HL-60/S4 treated with phorbol 12-myristate 13-acetate at 8.2 ng/mL for 4 days and 3 days (cell line): ENCODE data around the gene PCSK4.

Source experiments
- in situ Hi-C: fragments of 300-500 bp; cut with MboI; formaldehyde crosslinking; loops from 2 replicates; pipeline ENCODE4 v1.15.0; 2022; ENCODE audit warnings: low sequenced_read_pairs

PCSK4 gene

DNA sequence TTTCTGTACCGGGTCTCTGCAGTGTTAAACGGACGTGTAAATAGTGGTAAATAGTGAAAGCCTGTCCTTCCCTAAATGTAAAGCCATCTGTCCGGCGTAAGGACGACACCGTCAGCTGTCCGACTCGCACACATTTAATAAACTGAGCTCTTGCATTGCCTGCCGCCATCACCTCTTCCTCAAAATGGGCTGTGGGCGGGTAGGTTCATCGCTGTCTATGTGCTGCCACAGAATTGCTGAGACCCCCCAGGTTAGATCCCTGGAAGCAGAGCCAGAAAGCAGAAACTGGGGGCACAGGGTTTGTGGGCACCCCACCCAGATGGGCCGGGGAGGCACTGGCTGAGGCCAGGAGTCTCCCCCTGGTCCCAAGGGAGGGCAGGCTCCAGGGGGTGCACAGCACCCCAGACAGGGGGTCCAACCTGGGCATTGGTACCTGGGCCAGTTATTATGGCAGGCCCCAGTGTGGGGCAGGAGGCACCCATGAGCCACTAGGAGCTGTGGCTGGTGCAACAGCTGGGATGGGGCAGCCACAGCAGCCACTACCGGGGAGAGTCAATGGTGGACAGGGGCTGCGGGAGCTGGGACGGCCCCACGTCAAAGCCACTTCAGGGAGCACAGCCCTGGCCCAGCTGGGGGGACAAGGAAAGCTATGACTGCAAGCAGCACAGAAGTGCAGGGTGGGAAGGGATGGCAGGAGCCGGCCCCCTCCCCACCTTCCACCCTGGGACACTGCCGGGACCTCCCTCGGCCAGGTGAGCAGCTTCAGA, 16.9 kb downstream of the PCSK4 start:
- in situ Hi-C loops = no loop called here

DNA sequence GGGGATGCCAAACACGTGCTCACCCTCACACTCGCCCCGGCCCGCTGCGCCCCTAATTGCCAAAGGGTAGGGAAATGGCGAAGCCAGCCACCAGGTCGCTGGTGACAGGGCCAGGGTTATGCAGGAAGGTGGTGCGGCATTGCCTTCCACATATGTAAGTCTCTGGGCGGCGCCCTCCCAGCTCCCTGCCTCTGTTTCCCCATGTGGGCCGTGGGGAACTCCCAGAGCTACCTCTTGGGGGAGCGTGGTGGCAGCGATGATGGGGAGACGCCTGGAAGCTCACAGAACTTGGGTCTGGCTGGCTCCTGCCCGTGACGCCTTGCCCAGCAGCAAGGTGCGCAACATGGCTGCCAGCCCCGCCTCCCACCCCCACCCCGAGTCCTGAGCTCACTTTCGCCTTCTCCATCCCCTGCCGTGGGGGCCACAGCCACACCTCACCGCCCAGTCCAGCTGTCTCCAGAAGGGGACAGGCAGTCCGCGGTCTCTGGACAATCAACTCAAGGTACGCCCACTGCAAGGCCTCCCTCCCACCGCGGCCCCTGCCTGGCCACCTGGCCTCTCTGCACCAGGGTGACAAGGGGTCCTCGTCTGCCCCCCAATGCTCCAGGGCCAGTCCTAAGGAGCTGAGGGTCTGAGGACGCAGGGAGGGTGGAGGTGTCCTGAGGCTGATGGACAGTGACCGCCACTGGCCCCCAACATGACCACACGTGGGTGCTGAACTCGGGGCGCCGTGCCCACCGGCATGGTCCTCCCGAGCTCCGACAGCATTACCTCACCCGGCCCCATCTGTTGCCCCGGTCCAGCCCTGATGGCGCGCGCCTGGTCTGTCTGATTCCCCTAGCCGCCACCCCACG, 17.7 kb downstream of the PCSK4 start:
- in situ Hi-C loops = no loop called here

DNA sequence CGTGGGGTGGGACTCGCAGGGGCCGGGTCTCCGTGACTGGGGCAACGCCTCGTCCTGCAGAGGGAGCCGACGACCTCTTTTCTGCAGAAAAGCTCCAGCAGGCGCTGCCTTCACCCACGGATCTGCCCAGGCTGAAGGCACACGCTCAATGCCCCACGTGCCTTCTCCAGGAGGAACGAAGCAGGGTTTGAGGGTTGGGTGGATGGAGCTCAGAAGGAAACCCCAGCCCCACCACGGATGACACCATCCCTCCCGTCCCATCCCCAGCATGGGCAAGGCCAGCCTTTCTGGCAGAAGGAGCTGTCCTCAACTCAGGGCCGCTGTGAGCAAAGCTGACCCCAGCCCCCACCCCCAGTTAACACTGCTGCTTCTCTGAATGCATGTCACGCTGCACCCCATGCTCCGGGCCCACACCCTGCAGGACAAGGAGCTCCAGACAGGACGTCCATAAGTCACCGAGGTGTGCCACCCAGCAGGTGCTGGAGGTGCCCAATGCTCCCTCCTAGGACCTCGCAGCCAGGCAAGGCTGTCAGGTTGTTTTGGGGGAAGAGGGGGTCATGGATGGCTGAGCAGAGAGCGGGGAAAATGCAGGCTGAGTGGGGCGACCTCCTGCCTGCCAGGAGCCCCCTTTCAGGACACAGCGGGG, 18.5 kb downstream of the PCSK4 start:
- in situ Hi-C loops = no loop called here

DNA sequence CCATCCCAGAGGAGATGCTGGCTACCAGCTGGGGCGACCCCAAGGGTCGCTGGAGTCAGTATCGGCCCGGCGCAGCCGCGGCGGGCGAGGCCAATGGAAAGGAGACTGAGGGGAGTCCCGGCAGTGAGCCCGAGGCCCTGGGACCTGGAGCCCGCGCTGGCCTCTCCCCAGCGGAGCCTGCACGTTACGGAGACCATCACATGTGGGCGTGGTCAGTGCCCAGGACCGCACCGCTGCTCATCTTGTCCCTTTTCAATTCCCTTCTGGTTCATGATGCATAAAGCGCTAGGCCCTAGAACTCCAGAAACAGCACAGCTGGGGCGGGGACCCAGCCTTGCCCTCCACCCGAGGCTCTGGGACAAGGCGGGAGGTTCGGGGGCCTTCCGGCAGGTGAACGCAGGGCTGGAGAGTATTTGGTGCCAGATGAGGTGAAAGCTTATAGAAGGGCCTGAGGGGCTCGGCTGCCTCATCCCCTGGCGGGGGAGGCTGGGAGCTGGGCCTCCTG, 19.1 kb downstream of the PCSK4 start:
- in situ Hi-C loops = no loop called here

DNA sequence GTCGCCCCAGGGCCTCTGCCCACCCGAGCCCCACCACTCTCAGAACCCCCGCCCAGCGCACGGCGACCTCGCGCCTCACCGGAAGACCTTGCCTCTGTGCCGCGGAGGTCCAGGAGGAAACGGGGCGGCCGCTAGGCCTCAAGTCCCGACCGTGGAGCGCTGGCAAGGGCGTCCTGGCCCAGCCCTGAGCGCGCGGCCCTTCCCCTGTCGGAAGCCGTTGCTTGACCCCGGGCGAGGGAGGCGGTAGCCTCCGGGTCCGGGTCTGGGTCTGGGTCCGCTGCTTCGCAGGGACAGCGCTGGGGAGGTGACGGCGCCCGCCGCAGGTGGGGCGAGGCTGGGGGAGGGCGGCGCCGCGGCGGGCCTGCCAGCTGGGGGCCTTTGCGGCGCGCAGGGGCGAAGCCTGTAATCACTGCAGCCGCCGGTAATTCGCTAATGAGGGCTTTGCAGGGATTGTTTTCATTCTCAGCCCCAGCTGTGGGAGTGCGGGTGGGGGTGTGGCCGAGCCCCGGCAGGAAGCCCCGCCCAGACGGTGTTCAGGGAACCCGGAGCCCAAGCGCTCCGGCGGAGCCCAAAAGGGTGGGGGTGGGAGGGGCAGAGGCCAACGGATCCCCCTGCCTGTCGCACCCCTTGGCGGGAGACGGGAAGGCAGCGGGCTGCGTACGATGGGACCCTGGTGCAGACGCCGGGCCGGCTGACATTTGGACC, 19.7 kb downstream of the PCSK4 start:
- in situ Hi-C loops = no loop called here

DNA sequence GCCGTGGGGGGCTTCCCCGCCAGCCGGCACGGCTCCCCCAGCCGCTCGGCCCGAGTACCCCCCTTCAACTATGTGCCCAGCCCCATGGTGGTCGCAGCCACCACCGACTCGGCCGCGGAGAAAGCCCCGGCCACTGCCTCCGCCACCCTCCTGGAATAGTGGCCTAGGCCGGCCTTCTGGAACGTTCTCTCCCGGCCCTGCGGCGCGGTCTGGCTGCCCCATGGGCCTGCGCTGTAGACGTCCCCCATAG, 20.2 kb downstream of the PCSK4 start:
- in situ Hi-C loops = no loop called here

DNA sequence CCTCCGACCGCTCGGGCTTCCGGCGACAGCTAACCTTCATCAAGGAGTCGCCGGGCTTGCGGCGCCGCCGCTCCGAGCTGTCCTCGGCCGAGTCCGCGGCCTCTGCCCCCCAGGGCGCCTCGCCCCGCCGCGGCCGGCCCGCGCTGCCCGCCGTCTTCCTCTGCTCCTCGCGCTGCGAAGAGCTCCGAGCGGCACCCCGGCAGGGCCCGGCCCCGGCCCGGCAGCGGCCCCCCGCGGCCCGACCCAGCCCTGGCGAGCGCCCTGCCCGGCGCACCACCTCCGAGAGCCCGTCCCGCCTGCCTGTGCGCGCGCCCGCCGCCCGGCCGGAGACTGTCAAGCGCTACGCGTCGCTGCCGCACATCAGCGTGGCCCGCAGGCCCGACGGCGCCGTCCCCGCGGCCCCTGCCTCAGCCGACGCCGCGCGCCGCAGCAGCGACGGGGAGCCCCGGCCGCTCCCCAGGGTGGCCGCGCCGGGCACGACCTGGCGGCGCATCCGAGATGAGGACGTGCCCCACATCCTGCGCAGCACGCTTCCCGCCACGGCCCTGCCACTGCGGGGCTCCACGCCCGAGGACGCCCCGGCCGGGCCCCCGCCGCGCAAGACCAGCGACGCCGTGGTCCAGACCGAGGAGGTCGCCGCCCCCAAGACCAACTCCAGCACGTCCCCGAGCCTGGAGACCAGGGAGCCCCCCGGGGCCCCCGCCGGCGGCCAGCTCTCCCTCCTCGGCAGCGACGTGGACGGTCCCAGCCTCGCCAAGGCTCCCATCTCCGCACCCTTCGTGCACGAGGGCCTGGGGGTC, 20.7 kb downstream of the PCSK4 start:
- in situ Hi-C loops = no loop called here

DNA sequence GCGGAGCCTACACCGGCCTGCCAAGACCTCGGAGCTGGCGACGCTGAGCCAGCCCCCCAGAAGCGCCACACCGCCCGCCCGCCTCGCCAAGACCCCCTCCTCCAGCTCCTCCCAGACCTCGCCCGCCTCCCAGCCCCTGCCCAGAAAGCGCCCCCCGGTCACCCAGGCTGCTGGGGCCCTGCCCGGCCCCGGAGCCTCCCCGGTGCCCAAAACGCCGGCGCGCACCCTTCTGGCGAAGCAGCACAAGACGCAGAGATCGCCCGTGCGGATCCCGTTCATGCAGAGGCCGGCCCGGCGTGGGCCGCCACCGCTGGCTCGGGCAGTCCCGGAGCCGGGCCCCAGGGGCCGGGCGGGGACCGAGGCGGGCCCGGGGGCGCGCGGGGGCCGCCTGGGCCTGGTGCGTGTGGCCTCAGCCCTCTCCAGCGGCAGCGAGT, 21.3 kb downstream of the PCSK4 start:
- in situ Hi-C loops = no loop called here

DNA sequence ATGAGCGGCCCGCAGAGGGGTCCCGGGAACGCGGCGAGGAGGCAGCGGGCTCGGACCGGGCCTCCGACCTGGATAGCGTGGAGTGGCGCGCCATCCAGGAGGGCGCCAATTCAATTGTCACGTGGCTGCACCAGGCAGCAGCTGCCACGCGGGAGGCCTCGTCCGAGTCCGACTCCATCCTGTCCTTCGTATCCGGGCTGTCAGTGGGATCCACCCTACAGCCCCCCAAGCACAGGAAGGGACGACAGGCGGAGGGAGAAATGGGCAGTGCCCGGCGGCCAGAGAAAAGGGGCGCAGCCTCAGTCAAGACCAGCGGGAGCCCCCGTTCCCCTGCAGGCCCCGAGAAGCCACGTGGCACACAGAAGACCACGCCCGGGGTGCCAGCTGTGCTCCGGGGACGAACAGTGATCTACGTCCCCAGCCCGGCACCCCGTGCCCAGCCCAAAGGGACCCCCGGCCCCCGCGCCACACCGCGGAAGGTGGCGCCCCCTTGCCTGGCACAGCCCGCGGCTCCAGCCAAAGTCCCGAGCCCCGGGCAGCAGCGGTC, 21.8 kb downstream of the PCSK4 start:
- in situ Hi-C loops = no loop called here

DNA sequence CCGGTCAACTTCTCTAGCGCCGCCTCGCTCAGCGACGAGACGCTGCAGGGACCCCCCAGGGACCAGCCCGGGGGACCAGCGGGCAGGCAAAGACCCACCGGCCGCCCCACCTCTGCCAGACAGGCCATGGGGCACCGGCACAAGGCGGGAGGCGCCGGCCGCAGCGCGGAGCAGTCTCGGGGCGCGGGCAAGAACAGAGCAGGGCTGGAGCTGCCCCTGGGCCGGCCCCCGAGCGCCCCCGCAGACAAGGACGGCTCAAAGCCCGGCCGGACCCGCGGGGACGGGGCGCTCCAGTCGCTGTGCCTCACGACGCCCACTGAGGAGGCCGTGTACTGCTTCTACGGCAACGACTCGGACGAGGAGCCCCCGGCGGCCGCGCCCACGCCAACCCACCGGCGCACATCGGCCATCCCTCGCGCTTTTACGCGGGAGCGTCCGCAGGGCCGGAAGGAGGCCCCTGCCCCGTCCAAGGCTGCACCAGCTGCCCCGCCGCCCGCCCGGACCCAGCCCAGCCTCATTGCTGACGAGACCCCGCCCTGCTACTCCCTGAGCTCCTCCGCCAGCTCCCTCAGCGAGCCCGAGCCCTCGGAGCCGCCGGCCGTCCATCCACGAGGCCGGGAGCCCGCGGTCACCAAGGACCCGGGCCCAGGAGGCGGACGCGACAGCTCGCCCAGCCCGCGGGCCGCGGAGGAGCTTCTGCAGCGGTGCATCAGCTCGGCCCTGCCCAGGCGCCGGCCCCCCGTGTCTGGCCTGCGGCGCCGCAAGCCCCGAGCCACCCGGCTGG, 22.5 kb downstream of the PCSK4 start:
- in situ Hi-C loops = no loop called here

DNA sequence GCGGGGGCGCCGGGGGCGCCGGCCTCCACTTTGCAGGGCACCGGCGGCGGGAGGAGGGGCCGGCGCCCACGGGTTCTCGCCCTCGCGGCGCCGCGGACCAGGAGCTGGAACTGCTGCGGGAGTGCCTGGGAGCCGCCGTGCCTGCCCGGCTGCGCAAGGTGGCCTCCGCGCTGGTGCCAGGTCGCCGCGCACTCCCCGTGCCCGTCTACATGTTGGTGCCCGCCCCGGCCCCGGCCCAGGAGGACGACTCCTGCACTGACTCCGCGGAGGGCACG, 23.0 kb downstream of the PCSK4 start:
- in situ Hi-C loops = no loop called here

DNA sequence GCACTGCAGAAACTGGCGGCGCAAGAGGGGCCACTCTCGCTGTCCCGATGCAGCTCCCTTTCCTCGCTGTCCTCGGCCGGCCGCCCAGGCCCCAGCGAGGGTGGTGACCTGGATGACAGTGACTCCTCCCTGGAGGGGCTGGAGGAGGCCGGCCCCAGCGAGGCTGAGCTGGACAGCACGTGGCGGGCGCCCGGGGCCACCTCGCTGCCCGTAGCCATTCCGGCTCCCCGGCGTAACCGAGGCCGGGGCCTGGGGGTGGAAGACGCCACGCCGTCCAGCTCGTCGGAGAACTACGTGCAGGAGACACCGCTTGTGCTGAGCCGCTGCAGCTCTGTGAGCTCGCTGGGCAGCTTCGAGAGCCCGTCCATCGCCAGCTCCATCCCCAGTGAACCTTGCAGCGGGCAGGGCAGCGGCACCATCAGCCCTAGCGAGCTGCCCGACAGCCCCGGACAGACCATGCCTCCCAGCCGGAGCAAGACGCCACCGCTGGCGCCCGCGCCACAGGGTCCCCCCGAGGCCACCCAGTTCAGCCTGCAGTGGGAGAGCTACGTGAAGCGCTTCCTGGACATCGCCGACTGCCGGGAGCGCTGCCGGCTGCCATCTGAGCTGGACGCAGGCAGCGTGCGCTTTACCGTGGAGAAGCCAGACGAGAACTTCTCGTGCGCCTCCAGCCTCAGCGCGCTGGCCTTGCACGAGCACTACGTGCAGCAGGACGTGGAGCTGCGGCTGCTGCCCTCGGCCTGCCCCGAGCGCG, 23.5 kb downstream of the PCSK4 start:
- in situ Hi-C loops = no loop called here

DNA sequence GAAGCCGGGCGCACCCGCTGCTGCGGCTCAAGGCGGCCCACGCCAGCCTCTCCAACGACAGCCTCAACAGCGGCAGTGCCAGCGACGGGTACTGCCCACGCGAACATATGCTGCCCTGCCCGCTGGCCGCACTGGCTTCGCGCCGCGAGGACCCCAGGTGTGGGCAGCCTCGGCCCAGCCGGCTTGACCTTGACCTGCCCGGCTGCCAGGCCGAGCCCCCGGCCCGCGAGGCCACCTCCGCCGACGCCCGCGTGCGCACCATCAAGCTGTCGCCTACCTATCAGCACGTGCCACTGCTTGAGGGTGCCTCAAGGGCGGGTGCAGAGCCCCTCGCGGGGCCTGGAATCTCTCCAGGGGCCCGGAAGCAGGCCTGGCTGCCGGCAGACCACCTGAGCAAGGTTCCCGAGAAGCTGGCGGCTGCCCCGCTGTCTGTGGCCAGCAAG, 24.1 kb downstream of the PCSK4 start:
- in situ Hi-C loops = no loop called here

DNA sequence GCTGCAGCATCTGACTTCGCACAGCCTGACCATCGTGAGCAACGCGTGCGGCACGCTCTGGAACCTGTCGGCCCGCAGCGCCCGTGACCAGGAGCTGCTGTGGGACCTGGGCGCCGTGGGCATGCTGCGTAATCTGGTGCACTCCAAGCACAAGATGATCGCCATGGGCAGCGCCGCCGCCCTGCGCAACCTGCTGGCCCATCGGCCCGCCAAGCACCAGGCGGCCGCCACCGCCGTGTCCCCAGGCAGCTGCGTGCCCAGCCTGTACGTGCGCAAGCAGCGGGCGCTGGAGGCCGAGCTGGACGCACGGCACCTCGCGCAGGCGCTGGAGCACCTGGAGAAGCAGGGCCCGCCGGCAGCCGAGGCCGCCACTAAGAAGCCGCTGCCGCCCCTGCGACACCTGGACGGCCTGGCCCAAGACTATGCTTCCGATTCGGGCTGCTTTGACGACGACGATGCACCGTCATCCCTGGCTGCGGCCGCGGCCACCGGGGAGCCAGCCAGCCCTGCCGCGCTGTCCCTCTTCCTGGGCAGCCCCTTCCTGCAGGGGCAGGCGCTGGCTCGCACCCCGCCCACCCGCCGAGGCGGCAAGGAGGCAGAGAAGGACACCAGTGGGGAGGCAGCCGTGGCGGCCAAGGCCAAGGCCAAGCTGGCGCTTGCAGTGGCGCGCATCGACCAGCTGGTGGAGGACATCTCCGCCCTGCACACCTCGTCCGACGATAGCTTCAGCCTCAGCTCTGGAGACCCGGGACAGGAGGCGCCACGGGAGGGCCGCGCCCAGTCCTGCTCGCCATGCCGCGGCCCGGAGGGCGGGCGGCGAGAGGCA, 24.7 kb downstream of the PCSK4 start:
- in situ Hi-C loops = no loop called here

DNA sequence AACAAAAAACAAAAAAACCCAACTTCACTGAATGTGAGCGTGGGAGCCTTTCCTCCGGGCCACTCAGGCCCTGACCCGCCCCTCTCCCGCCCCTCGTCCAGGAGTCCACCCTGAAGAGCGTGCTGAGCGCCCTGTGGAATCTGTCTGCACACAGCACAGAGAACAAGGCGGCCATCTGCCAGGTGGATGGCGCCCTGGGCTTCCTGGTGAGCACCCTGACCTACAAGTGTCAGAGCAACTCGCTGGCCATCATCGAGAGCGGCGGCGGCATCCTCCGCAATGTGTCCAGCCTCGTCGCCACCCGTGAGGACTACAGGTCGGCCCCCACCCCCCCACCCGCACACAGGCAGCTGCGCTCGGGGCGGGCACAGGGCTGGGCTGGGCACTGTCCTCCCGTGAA, 28.3 kb downstream of the PCSK4 start:
- in situ Hi-C loops = no loop called here

DNA sequence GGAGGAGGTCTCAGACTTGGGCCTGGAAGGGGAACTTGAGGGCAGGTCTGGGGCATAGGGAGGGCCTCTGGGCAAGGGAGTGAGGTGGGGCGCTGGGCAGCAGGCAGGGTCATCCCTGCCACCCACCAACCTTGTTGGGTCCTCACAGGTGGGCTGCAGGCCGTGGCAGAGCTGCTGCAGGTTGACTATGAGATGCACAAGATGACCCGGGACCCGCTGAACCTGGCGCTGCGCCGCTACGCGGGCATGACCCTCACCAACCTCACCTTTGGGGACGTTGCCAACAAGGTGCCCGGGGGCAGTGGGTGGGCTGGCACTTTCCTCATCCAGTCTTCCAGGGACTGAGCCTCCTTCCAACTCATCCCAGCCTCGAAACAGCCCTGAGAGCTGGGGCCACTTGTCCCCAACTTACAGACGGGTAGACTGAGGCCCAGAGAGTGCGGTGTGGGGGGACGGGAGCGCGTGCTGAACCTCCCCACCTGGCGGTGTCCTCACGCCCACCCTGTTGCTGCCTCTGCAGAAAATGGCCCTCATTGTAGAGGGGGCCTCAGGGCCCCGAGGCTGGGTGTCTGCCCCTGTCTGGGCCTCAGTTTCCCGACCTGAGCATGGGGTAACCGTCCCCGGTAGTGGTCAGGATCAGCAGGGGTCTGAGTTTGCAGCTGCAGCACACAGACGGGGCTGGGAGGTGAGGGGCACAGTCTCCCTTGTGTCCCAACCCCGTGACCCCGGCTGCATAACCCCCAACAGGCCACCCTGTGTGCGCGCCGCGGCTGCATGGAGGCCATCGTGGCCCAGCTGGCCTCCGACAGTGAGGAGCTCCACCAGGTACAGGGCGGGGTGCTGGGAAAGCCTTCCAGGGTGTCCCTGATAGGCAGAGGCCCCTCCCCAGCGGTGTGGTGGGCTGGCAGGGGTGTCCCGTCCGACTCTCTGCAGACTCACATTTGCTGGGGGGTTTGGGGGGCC, 29.8 kb downstream of the PCSK4 start:
- in situ Hi-C loops = no loop called here

DNA sequence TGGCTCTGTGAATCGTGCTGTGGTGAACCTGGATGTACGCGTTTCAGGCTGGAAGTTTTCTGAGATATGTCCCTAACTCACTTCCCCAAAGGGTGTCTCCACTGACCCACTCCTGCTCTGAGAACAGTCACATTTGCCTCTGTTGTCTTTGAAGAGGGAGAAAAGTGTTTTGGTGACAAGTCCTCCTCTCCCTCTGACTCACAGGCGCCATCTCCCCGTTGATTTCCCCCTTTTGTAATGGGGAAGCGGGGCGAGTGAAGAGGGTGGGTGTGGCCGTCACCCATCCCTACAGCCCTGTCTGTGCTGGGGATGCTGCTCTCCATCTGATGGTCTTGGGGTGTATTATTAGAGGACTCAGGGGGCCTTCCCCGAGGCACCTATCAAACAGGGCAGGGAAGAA, 30.7 kb downstream of the PCSK4 start:
- in situ Hi-C loops = no loop called here
